ENCODE measurements around the gene GRM1. TPM values are rescaled to one million over a fixed set of nuclear protein-coding genes. Genes with fewer than 3 reads are reported as not detected.
"Not testable (repeated sequence)": the region's sequence is repeated elsewhere in the genome, so short reads cannot be mapped to it uniquely, and the experiment has no call there.

GRM1 gene
- total and polyA plus RNA-seq, 7 experiments from 2014 or later: not detected

- Histone ChIP-seq H3K27me3 (ENCODE audit: control insufficient read depth in 2 of 2, insufficient read depth in 2 of 2, low read length in 2 of 2) (no peaks in the 10 kb centered on the region), H3K4me1 (ENCODE audit: control insufficient read depth in 2 of 2, insufficient read depth in 2 of 2, low read length in 2 of 2) (no peaks in the 10 kb centered on the region), H3K9me3 (ENCODE audit: control insufficient read depth in 2 of 3, low read length in 3 of 3) (no peaks in the 10 kb centered on the region), H3K36me3 (ENCODE audit: control insufficient read depth in 2 of 3, insufficient read depth in 3 of 3, low read length in 3 of 3) (no peaks in the 10 kb centered on the region), H3K27ac (ENCODE audit: low read depth, low read length) (no peak overlapping the region), H3K4me3 (ENCODE audit: low read length) (no peak overlapping the region)
- H3K9me3 Mint-ChIP-seq: peaks cover 0 to 8% (median 0%) of the 10 kb centered on the region in 11 donors
- intact Hi-C loops (cut with micrococcal nuclease): no loop called here
- no peak overlapping the region for H3K4me3 Mint-ChIP-seq
- no peak overlapping the region for H3K27ac Mint-ChIP-seq
- H3K27me3 Mint-ChIP-seq: no peaks in the 10 kb centered on the region
- ATAC-seq: no peak
- ChIA-PET CTCF (no interaction called here), POLR2A (no interaction called here)
- DNase-seq: no peak
- no peaks in the 10 kb centered on the region for H3K4me1 Mint-ChIP-seq
- H3K36me3 Mint-ChIP-seq: no peaks in the 10 kb centered on the region
Observed at GRCh38 chr6:146269482-146269881, 240.6 kb downstream of the GRM1 start.

DNA sequence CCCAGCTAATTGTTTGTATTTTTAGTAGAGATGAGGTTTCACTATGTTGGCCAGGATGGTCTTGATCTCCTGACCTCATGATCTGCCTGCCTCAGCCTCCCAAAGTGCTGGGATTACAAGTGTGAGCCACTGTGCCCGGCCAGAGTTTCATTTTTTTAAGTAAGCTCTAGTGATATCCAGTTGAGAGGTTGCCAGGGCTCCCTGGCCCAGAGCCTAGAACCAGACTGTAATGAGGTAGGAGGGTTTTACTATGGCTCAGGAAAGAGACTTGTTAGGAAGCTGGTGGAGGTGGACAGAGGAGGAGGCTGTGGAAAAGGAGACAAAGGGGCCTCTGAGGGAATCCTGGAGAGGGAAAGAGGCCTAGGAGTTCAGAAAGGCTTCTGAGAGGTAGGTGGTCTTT, 242.3 kb downstream of the GRM1 start:
- H3K27me3 ChIP-seq (ENCODE audit: control insufficient read depth in 2 of 2, insufficient read depth in 2 of 2, low read length in 2 of 2); DNase-seq; H3K4me1 Mint-ChIP-seq; H3K9me3 Mint-ChIP-seq; H3K36me3 ChIP-seq (ENCODE audit: control insufficient read depth in 2 of 3, insufficient read depth in 3 of 3, low read length in 3 of 3); CTCF ChIA-PET; intact Hi-C loops (cut with micrococcal nuclease); H3K27ac ChIP-seq (ENCODE audit: low read depth, low read length); H3K4me3 Mint-ChIP-seq; H3K36me3 Mint-ChIP-seq; H3K27ac Mint-ChIP-seq; POLR2A ChIA-PET; H3K4me3 ChIP-seq (ENCODE audit: low read length); H3K4me1 ChIP-seq (ENCODE audit: control insufficient read depth in 2 of 2, insufficient read depth in 2 of 2, low read length in 2 of 2); H3K9me3 ChIP-seq (ENCODE audit: control insufficient read depth in 2 of 3, low read length in 3 of 3); H3K27me3 Mint-ChIP-seq; ATAC-seq: not testable (repeated sequence)

DNA sequence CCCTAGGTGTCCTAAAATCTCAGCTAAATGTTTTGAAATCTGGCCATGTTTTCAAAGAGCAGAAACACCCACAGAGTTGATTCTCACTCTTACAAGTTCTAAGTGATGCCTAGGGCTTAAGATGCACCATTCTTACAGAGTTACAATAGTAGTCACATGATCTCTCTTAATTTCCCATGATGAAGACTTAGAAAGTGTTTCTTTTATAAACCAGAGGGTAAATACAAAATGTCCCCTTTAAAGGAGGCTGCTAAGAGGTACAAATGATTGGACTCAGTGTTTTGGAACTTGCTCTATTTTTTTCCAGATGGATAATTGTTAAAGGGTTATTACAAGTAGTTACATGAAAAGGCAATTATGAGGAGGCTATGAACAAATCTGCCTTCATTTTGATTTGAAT, 244.6 kb downstream of the GRM1 start:
- H3K27ac Mint-ChIP-seq: no peak overlapping the region
- H3K9me3 Mint-ChIP-seq: peaks cover 0 to 3% (median 0%) of the 10 kb centered on the region in 11 donors
- no peaks in the 10 kb centered on the region for H3K36me3 Mint-ChIP-seq
- POLR2A ChIA-PET: no interaction called here
- H3K4me3 Mint-ChIP-seq: no peak overlapping the region
- no peak for DNase-seq
- intact Hi-C loops (cut with micrococcal nuclease): no loop called here
- Histone ChIP-seq H3K27ac (ENCODE audit: low read depth, low read length) (no peak overlapping the region), H3K36me3 (ENCODE audit: control insufficient read depth in 2 of 3, insufficient read depth in 3 of 3, low read length in 3 of 3) (no peaks in the 10 kb centered on the region), H3K4me1 (ENCODE audit: control insufficient read depth in 2 of 2, insufficient read depth in 2 of 2, low read length in 2 of 2) (no peaks in the 10 kb centered on the region), H3K9me3 (ENCODE audit: control insufficient read depth in 2 of 3, low read length in 3 of 3) (no peaks in the 10 kb centered on the region), H3K27me3 (ENCODE audit: control insufficient read depth in 2 of 2, insufficient read depth in 2 of 2, low read length in 2 of 2) (no peaks in the 10 kb centered on the region), H3K4me3 (ENCODE audit: low read length) (no peak overlapping the region)
- ATAC-seq: no peak
- peaks cover 0 to 4% (median 0%) of the 10 kb centered on the region in 5 donors for H3K27me3 Mint-ChIP-seq
- no peaks in the 10 kb centered on the region for H3K4me1 Mint-ChIP-seq
- CTCF ChIA-PET: no interaction called here

DNA sequence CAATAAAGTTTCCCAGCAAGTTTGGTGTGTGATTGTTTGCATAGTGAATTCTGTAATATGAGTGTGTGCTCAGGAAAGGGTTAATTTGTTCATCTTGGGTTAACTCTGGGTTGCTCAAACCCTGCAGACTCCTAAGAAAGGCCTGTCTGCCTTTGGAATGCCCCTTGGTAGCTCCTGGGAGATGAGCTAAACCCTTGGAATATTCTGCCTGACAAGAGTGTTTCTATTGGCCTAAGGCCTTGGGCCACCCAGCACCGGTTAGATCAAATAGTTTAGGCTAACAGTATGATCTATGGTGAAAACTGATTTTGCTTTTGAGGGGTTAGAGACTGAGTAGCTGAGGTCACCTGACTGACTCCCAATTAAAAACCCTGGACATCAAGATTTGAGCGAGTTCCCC, 248.3 kb downstream of the GRM1 start:
- H3K4me1 Mint-ChIP-seq: no peaks in the 10 kb centered on the region
- CTCF ChIA-PET: no interaction called here
- ATAC-seq: no peak

DNA sequence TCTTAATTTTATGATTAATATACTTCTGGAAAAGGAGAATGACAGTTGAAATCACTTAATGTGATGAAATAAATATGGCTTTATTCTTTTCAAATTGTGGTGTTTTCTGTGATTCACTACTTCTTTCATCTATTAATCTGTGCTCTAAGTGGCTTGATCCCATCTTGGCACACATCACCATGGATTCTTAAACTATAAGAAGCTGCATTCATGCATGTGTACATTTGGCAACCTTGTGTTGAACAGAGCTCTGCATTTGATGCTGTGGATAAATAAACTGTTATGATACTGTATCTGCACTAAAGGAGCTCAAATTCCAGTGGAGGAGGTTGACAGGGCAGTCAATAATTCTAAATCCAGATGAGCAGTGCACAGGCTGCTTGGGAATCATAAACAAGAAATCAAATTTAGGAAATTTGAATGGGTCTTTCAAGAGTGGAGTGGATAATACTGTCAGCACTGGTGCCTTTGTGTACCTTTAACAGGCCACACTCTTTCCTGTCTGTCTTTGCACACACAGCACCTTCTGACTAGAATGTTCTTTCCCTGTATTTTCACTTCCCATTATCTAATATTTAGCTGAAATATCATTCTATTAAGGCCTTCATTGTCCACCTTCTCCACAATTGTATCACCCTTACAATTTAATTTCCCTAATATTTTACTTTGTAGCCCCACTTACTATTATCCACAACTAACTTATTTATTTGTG, 252.9 kb downstream of the GRM1 start:
- Histone ChIP-seq H3K9me3 (ENCODE audit: control insufficient read depth in 2 of 3, low read length in 3 of 3) (no peaks in the 10 kb centered on the region), H3K4me1 (ENCODE audit: control insufficient read depth in 2 of 2, insufficient read depth in 2 of 2, low read length in 2 of 2) (no peaks in the 10 kb centered on the region), H3K27me3 (ENCODE audit: control insufficient read depth in 2 of 2, insufficient read depth in 2 of 2, low read length in 2 of 2) (no peaks in the 10 kb centered on the region), H3K4me3 (ENCODE audit: low read length) (no peak overlapping the region), H3K27ac (ENCODE audit: low read depth, low read length) (no peak overlapping the region), H3K36me3 (ENCODE audit: control insufficient read depth in 2 of 3, insufficient read depth in 3 of 3, low read length in 3 of 3) (no peaks in the 10 kb centered on the region)
- ChIA-PET POLR2A (no interaction called here), CTCF (no interaction called here)
- no peaks in the 10 kb centered on the region for H3K27me3 Mint-ChIP-seq
- ATAC-seq: no peak
- intact Hi-C loops (cut with micrococcal nuclease): no loop called here
- H3K27ac Mint-ChIP-seq: no peak overlapping the region
- H3K36me3 Mint-ChIP-seq: no peaks in the 10 kb centered on the region
- H3K4me1 Mint-ChIP-seq: no peaks in the 10 kb centered on the region
- H3K9me3 Mint-ChIP-seq: peaks cover 0 to 16% (median 3%) of the 10 kb centered on the region in 11 donors
- H3K4me3 Mint-ChIP-seq: no peak overlapping the region
- no peak for DNase-seq

More for the DNA sequence above, 248.3 kb downstream of the GRM1 start:
- POLR2A ChIA-PET: no interaction called here
- intact Hi-C loops (cut with micrococcal nuclease): no loop called here
- H3K27me3 Mint-ChIP-seq: peaks cover 0 to 4% (median 0%) of the 10 kb centered on the region in 5 donors
- peaks cover 0 to 3% (median 0%) of the 10 kb centered on the region in 11 donors for H3K9me3 Mint-ChIP-seq
- Histone ChIP-seq H3K36me3 (ENCODE audit: control insufficient read depth in 2 of 3, insufficient read depth in 3 of 3, low read length in 3 of 3) (no peaks in the 10 kb centered on the region), H3K27ac (ENCODE audit: low read depth, low read length) (no peak overlapping the region), H3K4me1 (ENCODE audit: control insufficient read depth in 2 of 2, insufficient read depth in 2 of 2, low read length in 2 of 2) (no peaks in the 10 kb centered on the region), H3K27me3 (ENCODE audit: control insufficient read depth in 2 of 2, insufficient read depth in 2 of 2, low read length in 2 of 2) (no peaks in the 10 kb centered on the region), H3K4me3 (ENCODE audit: low read length) (no peak overlapping the region), H3K9me3 (ENCODE audit: control insufficient read depth in 2 of 3, low read length in 3 of 3) (no peaks in the 10 kb centered on the region)
- no peak overlapping the region for H3K27ac Mint-ChIP-seq
- DNase-seq: no peak
- no peaks in the 10 kb centered on the region for H3K36me3 Mint-ChIP-seq
- H3K4me3 Mint-ChIP-seq: no peak overlapping the region

DNA sequence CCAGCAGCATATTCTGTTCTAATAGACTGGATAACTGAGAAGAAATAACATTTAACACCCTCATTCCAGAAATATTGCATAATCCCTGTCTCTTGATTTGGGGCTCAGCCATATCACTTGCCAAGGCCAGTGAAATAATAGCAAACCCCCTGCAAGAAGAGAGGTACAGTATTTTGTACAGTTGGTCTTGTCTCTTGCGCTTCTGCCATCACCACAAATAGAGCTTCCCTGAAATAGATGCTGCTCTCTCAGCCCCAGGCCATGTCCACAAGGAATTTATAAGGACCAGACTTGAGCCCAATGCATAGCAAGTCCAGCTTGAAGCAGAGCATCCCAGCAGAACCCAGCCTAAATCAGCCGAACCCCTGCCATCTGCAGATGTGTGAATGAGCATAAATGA, 254.0 kb downstream of the GRM1 start:
- Mint-ChIP-seq H3K9me3 (peaks cover 0 to 20% (median 3%) of the 10 kb centered on the region in 11 donors), H3K4me3 (no peak overlapping the region), H3K36me3 (no peaks in the 10 kb centered on the region), H3K27me3 (peaks cover 0 to under 1% (median 0%) of the 10 kb centered on the region in 5 donors), H3K4me1 (no peaks in the 10 kb centered on the region), H3K27ac (no peak overlapping the region)
- Histone ChIP-seq H3K9me3 (ENCODE audit: control insufficient read depth in 2 of 3, low read length in 3 of 3) (no peaks in the 10 kb centered on the region), H3K27ac (ENCODE audit: low read depth, low read length) (no peak overlapping the region), H3K36me3 (ENCODE audit: control insufficient read depth in 2 of 3, insufficient read depth in 3 of 3, low read length in 3 of 3) (no peaks in the 10 kb centered on the region), H3K4me1 (ENCODE audit: control insufficient read depth in 2 of 2, insufficient read depth in 2 of 2, low read length in 2 of 2) (no peaks in the 10 kb centered on the region), H3K4me3 (ENCODE audit: low read length) (no peak overlapping the region), H3K27me3 (ENCODE audit: control insufficient read depth in 2 of 2, insufficient read depth in 2 of 2, low read length in 2 of 2) (no peaks in the 10 kb centered on the region)
- POLR2A ChIA-PET: no interaction called here
- intact Hi-C loops (cut with micrococcal nuclease): no loop called here
- DNase-seq (no peak), ATAC-seq (no peak)
- CTCF ChIA-PET: no interaction called here

GRCh38 chr6:146284311-146284710, 255.4 kb downstream of the GRM1 start:
- no peak for DNase-seq
- no peak overlapping the region for H3K4me3 ChIP-seq (ENCODE audit: low read length)
- ATAC-seq: no peak
- no peaks in the 10 kb centered on the region for H3K4me1 Mint-ChIP-seq
- POLR2A ChIA-PET: no interaction called here
- H3K36me3 ChIP-seq (ENCODE audit: control insufficient read depth in 2 of 3, insufficient read depth in 3 of 3, low read length in 3 of 3): no peaks in the 10 kb centered on the region
- H3K27me3 ChIP-seq (ENCODE audit: control insufficient read depth in 2 of 2, insufficient read depth in 2 of 2, low read length in 2 of 2): no peaks in the 10 kb centered on the region
- peaks cover 0 to 20% (median 3%) of the 10 kb centered on the region in 11 donors for H3K9me3 Mint-ChIP-seq
- H3K9me3 ChIP-seq (ENCODE audit: control insufficient read depth in 2 of 3, low read length in 3 of 3): no peaks in the 10 kb centered on the region
- peaks cover 0 to 3% (median 0%) of the 10 kb centered on the region in 5 donors for H3K27me3 Mint-ChIP-seq
- no peak overlapping the region for H3K27ac ChIP-seq (ENCODE audit: low read depth, low read length)
- H3K36me3 Mint-ChIP-seq: no peaks in the 10 kb centered on the region
- H3K27ac Mint-ChIP-seq: no peak overlapping the region
- intact Hi-C loops (cut with micrococcal nuclease): no loop called here
- no peak overlapping the region for H3K4me3 Mint-ChIP-seq
- CTCF ChIA-PET: no interaction called here
- no peaks in the 10 kb centered on the region for H3K4me1 ChIP-seq (ENCODE audit: control insufficient read depth in 2 of 2, insufficient read depth in 2 of 2, low read length in 2 of 2)
